Testis (tissue), 2 donors: ENCODE results near the gene PARPBP.

ENCODE experiments used
- POLR2A ChIP-seq: fragments of 450-650 bp; IDR thresholded peaks from one replicate; pipeline ENCODE4 v1.6.1; 2017; ENCODE audit warnings: antibody characterized with exemption, mild to moderate bottlenecking, moderate library complexity
- TF ChIP-seq, protein P1 (sequence below), 3 experiments: fragments of 450-650 bp in 2 of 3; fragments of 200-600 bp in 1 of 3; sonication (generic) in 1 of 3; IDR thresholded peaks; one replicate each; pipeline ENCODE4 v1.5.1; 2016 to 2019; ENCODE audit warnings: antibody characterized with exemption in 3 of 3, mild to moderate bottlenecking in 2 of 3, moderate library complexity in 1 of 3

DNA sequence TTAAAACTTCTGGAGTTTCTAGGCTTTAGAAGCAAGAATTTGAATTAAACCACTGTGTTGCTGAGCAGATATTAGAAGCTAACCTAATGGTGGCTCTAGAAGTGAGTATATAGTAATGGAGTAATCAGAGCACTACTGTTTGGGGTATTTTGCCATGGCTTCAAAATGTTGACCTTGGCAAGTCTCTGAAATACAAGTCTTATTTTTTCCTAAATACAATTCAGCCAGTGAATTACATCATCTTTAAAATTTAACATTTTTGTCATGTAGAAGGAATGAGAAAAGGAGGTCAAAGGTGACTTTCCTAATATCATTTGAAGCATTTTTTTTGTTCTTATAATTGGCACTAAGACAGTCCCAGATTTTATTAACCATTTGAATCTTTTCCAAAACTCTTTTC lies 52.5 kb downstream of the PARPBP start:
- TF ChIP-seq, protein P1, sequence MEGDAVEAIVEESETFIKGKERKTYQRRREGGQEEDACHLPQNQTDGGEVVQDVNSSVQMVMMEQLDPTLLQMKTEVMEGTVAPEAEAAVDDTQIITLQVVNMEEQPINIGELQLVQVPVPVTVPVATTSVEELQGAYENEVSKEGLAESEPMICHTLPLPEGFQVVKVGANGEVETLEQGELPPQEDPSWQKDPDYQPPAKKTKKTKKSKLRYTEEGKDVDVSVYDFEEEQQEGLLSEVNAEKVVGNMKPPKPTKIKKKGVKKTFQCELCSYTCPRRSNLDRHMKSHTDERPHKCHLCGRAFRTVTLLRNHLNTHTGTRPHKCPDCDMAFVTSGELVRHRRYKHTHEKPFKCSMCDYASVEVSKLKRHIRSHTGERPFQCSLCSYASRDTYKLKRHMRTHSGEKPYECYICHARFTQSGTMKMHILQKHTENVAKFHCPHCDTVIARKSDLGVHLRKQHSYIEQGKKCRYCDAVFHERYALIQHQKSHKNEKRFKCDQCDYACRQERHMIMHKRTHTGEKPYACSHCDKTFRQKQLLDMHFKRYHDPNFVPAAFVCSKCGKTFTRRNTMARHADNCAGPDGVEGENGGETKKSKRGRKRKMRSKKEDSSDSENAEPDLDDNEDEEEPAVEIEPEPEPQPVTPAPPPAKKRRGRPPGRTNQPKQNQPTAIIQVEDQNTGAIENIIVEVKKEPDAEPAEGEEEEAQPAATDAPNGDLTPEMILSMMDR (IDR thresholded peaks at IDR 0.05): no peak
- TF ChIP-seq POLR2A: no peak
